ENCODE results near the gene DYSF.

The DYSF gene

GRCh38 chr2:71554028-71554705, 100.8 kb downstream of the DYSF start:
- DNase-seq, result no peak

GRCh38 chr2:71554706-71555056, 101.3 kb downstream of the DYSF start:
- no peak for DNase-seq

- DNase-seq, result no peak
These were observed 102.6 kb downstream of the DYSF start for GRCh38 chr2:71555798-71556454.

GRCh38 chr2:71556692-71557250, 103.4 kb downstream of the DYSF start:
- DNase-seq, result no peak

GRCh38 chr2:71557321-71557720, 104.0 kb downstream of the DYSF start:
- no peak for DNase-seq

GRCh38 chr2:71558300-71559051, 105.1 kb downstream of the DYSF start:
- DNase-seq, result peak; percentile 23

GRCh38 chr2:71559080-71559827, 105.9 kb downstream of the DYSF start:
- no peak for DNase-seq

- no peak for DNase-seq
These were observed 106.7 kb downstream of the DYSF start for GRCh38 chr2:71559828-71560637.

GRCh38 chr2:71560638-71561011, 107.3 kb downstream of the DYSF start:
- DNase-seq, result no peak

- no peak for DNase-seq
These were observed 108.3 kb downstream of the DYSF start for GRCh38 chr2:71561441-71562267.

- no peak for DNase-seq
These were observed 109.2 kb downstream of the DYSF start for GRCh38 chr2:71562518-71562917.

- peak; percentile 17 for DNase-seq
These were observed 110.5 kb downstream of the DYSF start for GRCh38 chr2:71563872-71564271.

- no peak for DNase-seq
These were observed 111.0 kb downstream of the DYSF start for GRCh38 chr2:71564361-71564760.

- DNase-seq, result no peak
These were observed 111.4 kb downstream of the DYSF start for GRCh38 chr2:71564790-71565189.

GRCh38 chr2:71566372-71566771, 113.0 kb downstream of the DYSF start:
- peak; percentile 72 for DNase-seq

GRCh38 chr2:71567625-71568024, 114.3 kb downstream of the DYSF start:
- no peak for DNase-seq

- no peak for DNase-seq
These were observed 114.7 kb downstream of the DYSF start for GRCh38 chr2:71568103-71568502.

GRCh38 chr2:71570511-71570910, 117.2 kb downstream of the DYSF start:
- no peak for DNase-seq

GRCh38 chr2:71570951-71571460, 117.6 kb downstream of the DYSF start:
- no peak for DNase-seq

GRCh38 chr2:71571945-71572344, 118.6 kb downstream of the DYSF start:
- no peak for DNase-seq

- DNase-seq, result no peak
These were observed 122.6 kb downstream of the DYSF start for GRCh38 chr2:71575966-71576365.
